GM21423 (cell line): ENCODE results near the gene GAGE12E.
"Not testable (repeated sequence)": the region's sequence is repeated elsewhere in the genome, so short reads cannot be mapped to it uniquely, and the experiment has no call there.

Experiments
- ATAC-seq: cut with Tn5 transposase; IDR thresholded peaks from one replicate; pipeline ENCODE4 v1.9.1; 2021; ENCODE audit warnings: mild to moderate bottlenecking, moderate library complexity; ENCODE audit not compliant: unreplicated experiment

Gene GAGE12E, protein sequence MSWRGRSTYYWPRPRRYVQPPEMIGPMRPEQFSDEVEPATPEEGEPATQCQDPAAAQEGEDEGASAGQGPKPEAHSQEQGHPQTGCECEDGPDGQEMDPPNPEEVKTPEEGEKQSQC

DNA sequence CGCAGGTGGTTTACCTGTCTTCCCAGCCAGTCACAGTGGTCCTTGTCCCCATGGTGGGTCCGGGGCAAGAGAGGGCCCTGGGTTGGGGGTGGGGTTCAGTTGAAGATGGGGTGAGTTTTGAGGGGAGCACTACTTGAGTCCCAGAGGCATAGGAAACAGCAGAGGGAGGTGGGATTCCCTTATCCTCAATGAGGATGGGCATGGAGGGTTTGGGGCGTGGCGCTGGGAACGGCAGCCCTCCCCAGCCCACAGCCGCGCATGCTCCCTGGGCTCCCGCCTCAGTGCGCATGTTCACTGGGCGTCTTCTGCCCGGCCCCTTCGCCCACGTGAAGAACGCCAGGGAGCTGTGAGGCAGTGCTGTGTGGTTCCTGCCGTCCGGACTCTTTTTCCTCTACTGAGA lies at the start of gene GAGE12E:
TSS of gene GAGE12E (plus strand) at position 301 of the 400 bp plus-strand sequence. CDS start 1,155 bp downstream, outside the sequence.
- ATAC-seq, result not testable (repeated sequence)

DNA sequence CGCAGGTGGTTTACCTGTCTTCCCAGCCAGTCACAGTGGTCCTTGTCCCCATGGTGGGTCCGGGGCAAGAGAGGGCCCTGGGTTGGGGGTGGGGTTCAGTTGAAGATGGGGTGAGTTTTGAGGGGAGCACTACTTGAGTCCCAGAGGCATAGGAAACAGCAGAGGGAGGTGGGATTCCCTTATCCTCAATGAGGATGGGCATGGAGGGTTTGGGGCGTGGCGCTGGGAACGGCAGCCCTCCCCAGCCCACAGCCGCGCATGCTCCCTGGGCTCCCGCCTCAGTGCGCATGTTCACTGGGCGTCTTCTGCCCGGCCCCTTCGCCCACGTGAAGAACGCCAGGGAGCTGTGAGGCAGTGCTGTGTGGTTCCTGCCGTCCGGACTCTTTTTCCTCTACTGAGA lies 19.2 kb upstream of the GAGE12E start, which contains the start of gene GAGE12C:
TSS of gene GAGE12C (plus strand) at position 301 of the 400 bp plus-strand sequence. CDS start 1,155 bp downstream, outside the sequence.
- not testable (repeated sequence) for ATAC-seq

DNA sequence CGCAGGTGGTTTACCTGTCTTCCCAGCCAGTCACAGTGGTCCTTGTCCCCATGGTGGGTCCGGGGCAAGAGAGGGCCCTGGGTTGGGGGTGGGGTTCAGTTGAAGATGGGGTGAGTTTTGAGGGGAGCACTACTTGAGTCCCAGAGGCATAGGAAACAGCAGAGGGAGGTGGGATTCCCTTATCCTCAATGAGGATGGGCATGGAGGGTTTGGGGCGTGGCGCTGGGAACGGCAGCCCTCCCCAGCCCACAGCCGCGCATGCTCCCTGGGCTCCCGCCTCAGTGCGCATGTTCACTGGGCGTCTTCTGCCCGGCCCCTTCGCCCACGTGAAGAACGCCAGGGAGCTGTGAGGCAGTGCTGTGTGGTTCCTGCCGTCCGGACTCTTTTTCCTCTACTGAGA lies 9.7 kb upstream of the GAGE12E start, which contains the start of gene GAGE12D:
TSS of gene GAGE12D (plus strand) at position 301 of the 400 bp plus-strand sequence. CDS start 1,155 bp downstream, outside the sequence.
- not testable (repeated sequence) for ATAC-seq

DNA sequence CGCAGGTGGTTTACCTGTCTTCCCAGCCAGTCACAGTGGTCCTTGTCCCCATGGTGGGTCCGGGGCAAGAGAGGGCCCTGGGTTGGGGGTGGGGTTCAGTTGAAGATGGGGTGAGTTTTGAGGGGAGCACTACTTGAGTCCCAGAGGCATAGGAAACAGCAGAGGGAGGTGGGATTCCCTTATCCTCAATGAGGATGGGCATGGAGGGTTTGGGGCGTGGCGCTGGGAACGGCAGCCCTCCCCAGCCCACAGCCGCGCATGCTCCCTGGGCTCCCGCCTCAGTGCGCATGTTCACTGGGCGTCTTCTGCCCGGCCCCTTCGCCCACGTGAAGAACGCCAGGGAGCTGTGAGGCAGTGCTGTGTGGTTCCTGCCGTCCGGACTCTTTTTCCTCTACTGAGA lies 9.5 kb downstream of the GAGE12E start, which contains the start of gene GAGE12F:
TSS of gene GAGE12F (plus strand) at position 301 of the 400 bp plus-strand sequence. CDS start 1,155 bp downstream, outside the sequence.
- not testable (repeated sequence) for ATAC-seq

DNA sequence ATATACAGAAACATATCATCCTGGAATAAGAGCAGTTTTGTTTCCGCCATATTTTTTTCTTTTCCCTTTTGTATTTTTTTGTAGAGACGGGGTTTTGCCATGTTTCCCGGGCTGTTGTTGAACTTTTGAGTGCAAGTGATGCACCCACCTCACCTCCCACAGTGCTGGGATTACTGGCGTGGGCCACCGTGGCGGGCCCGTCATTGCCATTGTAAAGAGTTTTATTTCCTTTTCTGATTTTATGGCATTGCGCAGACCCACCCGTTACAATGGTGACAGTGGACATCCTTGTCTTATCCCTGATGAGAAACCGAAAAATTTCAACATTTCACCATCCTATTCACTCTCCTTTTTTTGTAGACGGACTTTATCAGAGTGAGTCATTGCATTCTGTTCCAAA lies 17.6 kb downstream of the GAGE12E start:
- not testable (repeated sequence) for ATAC-seq

DNA sequence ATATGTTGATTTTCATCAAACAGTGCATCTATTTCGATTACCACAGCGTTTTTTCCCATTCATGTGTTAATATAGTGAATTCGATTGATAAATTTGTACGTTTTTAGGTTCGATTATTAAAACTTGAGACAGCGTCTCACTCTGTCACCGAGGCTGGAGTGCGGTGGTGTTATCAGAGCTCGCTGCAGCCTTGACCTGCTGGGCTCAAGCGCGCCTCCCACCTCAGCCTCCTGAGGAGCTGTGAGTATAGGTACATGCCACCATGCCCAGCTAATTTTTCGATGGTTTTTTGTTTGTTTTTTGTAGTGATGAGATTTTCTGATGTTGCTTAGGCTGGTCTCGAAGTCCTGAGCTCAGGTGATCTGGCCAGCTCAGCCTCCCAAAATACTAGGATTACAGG lies 18.1 kb downstream of the GAGE12E start:
- ATAC-seq, result not testable (repeated sequence)

DNA sequence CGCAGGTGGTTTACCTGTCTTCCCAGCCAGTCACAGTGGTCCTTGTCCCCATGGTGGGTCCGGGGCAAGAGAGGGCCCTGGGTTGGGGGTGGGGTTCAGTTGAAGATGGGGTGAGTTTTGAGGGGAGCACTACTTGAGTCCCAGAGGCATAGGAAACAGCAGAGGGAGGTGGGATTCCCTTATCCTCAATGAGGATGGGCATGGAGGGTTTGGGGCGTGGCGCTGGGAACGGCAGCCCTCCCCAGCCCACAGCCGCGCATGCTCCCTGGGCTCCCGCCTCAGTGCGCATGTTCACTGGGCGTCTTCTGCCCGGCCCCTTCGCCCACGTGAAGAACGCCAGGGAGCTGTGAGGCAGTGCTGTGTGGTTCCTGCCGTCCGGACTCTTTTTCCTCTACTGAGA lies 19.0 kb downstream of the GAGE12E start, which contains the start of gene GAGE12G:
TSS of gene GAGE12G (plus strand) at position 301 of the 400 bp plus-strand sequence. CDS start 1,155 bp downstream, outside the sequence.
- ATAC-seq, result not testable (repeated sequence)

DNA sequence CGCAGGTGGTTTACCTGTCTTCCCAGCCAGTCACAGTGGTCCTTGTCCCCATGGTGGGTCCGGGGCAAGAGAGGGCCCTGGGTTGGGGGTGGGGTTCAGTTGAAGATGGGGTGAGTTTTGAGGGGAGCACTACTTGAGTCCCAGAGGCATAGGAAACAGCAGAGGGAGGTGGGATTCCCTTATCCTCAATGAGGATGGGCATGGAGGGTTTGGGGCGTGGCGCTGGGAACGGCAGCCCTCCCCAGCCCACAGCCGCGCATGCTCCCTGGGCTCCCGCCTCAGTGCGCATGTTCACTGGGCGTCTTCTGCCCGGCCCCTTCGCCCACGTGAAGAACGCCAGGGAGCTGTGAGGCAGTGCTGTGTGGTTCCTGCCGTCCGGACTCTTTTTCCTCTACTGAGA lies 28.6 kb downstream of the GAGE12E start, which contains the start of gene GAGE12H:
TSS of gene GAGE12H (plus strand) at position 301 of the 400 bp plus-strand sequence. CDS start 1,155 bp downstream, outside the sequence.
- not testable (repeated sequence) for ATAC-seq

DNA sequence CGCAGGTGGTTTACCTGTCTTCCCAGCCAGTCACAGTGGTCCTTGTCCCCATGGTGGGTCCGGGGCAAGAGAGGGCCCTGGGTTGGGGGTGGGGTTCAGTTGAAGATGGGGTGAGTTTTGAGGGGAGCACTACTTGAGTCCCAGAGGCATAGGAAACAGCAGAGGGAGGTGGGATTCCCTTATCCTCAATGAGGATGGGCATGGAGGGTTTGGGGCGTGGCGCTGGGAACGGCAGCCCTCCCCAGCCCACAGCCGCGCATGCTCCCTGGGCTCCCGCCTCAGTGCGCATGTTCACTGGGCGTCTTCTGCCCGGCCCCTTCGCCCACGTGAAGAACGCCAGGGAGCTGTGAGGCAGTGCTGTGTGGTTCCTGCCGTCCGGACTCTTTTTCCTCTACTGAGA lies 38.1 kb downstream of the GAGE12E start, which contains the start of gene GAGE2A:
TSS of gene GAGE2A (plus strand) at position 301 of the 400 bp plus-strand sequence. CDS start 1,155 bp downstream, outside the sequence.
- ATAC-seq, result not testable (repeated sequence)

DNA sequence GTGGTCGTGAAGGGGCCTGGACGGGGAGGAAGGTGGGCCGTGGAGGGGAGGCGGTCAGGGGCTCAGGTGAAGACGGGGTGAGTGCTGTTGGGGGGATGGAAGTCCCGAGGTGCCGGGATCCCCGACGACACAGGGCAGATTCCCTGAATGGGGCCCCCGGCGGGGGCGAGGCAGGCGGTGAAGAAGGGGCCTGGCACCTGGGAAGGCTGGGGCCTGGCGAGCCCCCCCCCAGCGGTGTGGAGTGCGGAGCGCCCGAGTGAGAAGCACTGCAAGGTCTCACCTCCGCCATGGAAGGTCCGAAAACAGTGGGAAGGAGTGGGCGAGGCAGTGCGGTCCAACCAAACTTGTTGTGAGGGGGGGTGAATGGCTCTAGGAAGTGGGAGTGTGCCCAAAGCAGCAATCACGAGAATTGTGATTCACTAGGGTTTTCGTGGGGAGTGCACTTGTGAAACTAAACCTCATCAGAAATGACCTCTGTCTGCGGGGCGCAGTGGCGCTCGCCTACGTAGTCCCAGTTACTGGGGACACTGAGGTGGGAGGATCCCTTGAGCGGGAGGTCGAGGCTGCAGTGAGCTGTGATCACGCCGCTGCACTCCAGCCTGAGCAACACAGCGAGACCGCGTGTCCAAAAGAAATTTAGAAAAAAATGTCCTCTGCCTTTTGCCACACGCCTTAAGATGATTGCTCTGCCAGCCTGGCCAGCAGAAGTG lies 38.8 kb downstream of the GAGE12E start:
- ATAC-seq, result not testable (repeated sequence)

DNA sequence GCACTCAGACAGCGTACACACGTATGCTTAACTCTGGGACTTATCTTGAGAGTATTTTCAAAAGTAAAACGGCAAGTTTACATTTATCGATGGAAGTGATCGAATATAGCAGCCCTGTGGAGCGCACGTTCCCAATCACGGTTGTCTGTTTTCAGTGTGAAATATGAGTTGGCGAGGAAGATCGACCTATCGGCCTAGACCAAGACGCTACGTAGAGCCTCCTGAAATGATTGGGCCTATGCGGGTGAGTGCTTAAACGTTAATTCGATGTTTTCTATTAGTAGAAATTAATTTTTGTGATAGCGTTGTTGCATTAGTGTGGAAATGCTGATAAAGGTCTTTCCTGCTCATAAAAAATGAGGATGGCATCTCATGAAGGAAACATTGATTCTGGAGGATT lies 39.4 kb downstream of the GAGE12E start:
- ATAC-seq, result not testable (repeated sequence)

DNA sequence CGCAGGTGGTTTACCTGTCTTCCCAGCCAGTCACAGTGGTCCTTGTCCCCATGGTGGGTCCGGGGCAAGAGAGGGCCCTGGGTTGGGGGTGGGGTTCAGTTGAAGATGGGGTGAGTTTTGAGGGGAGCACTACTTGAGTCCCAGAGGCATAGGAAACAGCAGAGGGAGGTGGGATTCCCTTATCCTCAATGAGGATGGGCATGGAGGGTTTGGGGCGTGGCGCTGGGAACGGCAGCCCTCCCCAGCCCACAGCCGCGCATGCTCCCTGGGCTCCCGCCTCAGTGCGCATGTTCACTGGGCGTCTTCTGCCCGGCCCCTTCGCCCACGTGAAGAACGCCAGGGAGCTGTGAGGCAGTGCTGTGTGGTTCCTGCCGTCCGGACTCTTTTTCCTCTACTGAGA lies 47.6 kb downstream of the GAGE12E start, which contains the start of gene GAGE1:
TSS of gene GAGE1 (plus strand) at position 301 of the 400 bp plus-strand sequence. CDS start 1,155 bp downstream, outside the sequence.
- ATAC-seq, result not testable (repeated sequence)
